GM12878 (cell line): ENCODE measurements around the gene INHBA. TPM values are rescaled to one million over a fixed set of nuclear protein-coding genes. Genes with fewer than 3 reads are reported as not detected.

Source experiments
- ATAC-seq: fragments of 200-7000 bp; cut with Tn5 transposase; 3 replicates; pipeline ENCODE4 v1.9.1; 2020; ENCODE audit warnings: mild to moderate bottlenecking, moderate library complexity
- BruUV-seq: library from RNA; stranded (reverse); fragments of 400-500 nt; replicated peaks from 2 replicates; lab custom pipeline; 2021; lab: Mats Ljungman, UMichigan
- CTCF ChIA-PET: fragments of 300-600 bp; sonication (Branson Sonifier 250); formaldehyde crosslinking; extraction: SDS; loops from one replicate; lab custom pipeline; 2021; ENCODE audit warnings: inconsistent platforms; lab: Yijun Ruan, JAX
- POLR2A ChIA-PET: fragments of 350-600 bp; formaldehyde crosslinking; extraction: SDS; loops from one replicate; lab custom pipeline; 2021; ENCODE audit warnings: inconsistent platforms; lab: Charles Lee
- RAD21 ChIA-PET: fragments of 300-600 bp; sonication (Branson Sonifier 250); formaldehyde crosslinking; loops from one replicate; lab custom pipeline; 2023; ENCODE audit warnings: antibody characterized with exemption; ENCODE audit not compliant: unreplicated experiment; lab: Charles Lee
- SMC1A ChIA-PET: fragments of 300-600 bp; sonication (Branson Sonifier 250); formaldehyde crosslinking; loops from one replicate; lab custom pipeline; 2023; ENCODE audit not compliant: unreplicated experiment, uncharacterized antibody; lab: Charles Lee
- DNase-seq: peaks from one replicate; pipeline ENCODE4 v3.0.0-alpha.2; 2011; ENCODE audit warnings: low read depth, low spot score
- FAIRE-seq: peaks from 3 replicates; lab custom pipeline; 2011; peaks lifted over from hg19 to GRCh38; lab: Jason Lieb, UNC
- H2AFZ ChIP-seq: 2 replicates; pipeline ENCODE4 v1.6.0; 2011; ENCODE audit warnings: low read depth, low read length, control low read depth; ENCODE audit not compliant: control insufficient read depth
- H3K27ac ChIP-seq: 2 replicates; pipeline ENCODE4 v1.5.1; 2011; ENCODE audit warnings: control low read depth; ENCODE audit not compliant: control insufficient read depth, insufficient read depth
- H3K27me3 ChIP-seq, 2 experiments: replicated peaks in 1 of 2; 2 replicates each; pipeline versions ENCODE4 v1.6.0 to v1.6.1; 2011; ENCODE audit warnings: low read length in 1 of 2; ENCODE audit not compliant: control insufficient read depth in 2 of 2, insufficient read depth in 2 of 2
- H3K36me3 ChIP-seq, 2 experiments: 2 replicates each; pipeline ENCODE4 v1.5.1; 2011; ENCODE audit warnings: low read length in 1 of 2; ENCODE audit not compliant: control insufficient read depth in 2 of 2, insufficient read depth in 2 of 2
- H3K4me1 ChIP-seq: 2 replicates; pipeline ENCODE4 v1.6.1; 2011; ENCODE audit warnings: mild to moderate bottlenecking, low read length, moderate library complexity, mixed read lengths; ENCODE audit not compliant: control insufficient read depth, insufficient read depth
- H3K4me2 ChIP-seq: 2 replicates; pipeline ENCODE4 v1.6.0; 2011; ENCODE audit warnings: control low read depth; ENCODE audit not compliant: control insufficient read depth, insufficient read depth
- H3K4me3 ChIP-seq: fragments of 200-600 bp; sonication (generic); 2 replicates; pipeline ENCODE4 v1.5.1; 2016
- H3K79me2 ChIP-seq: 2 replicates; pipeline ENCODE4 v1.6.0; 2011; ENCODE audit warnings: low read length; ENCODE audit not compliant: control insufficient read depth, insufficient read depth
- H3K9ac ChIP-seq: 2 replicates; pipeline ENCODE4 v1.8.0; 2011; ENCODE audit warnings: low read length, control low read depth, mixed read lengths; ENCODE audit not compliant: control insufficient read depth, insufficient read depth
- H3K9me3 ChIP-seq: replicated peaks from 3 replicates; pipeline ENCODE4 v1.5.1; 2011; ENCODE audit warnings: mild to moderate bottlenecking, low read length; ENCODE audit not compliant: control insufficient read depth, insufficient read depth
- H4K20me1 ChIP-seq: 2 replicates; pipeline ENCODE4 v1.6.0; 2011; ENCODE audit not compliant: control insufficient read depth, insufficient read depth
- ASH2L ChIP-seq: fragments of 300-600, 200-600 bp; sonication (generic); IDR thresholded peaks from 2 replicates; pipeline ENCODE4 v1.6.1; 2017; ENCODE audit warnings: low read depth, mild to moderate bottlenecking, borderline replicate concordance
- CHD2 ChIP-seq: IDR thresholded peaks from 2 replicates; pipeline ENCODE4 v1.6.1; 2011; ENCODE audit warnings: low read depth, low read length, improper control_type of control experiment, borderline replicate concordance
- CHD4 ChIP-seq: fragments of 200-600 bp; sonication (generic); IDR thresholded peaks from 2 replicates; pipeline ENCODE4 v1.6.1; 2016; ENCODE audit warnings: mild to moderate bottlenecking
- ELK1 ChIP-seq: IDR thresholded peaks from 2 replicates; pipeline ENCODE4 v1.6.1; 2012; ENCODE audit warnings: low read depth, low read length, improper control_type of control experiment
- KDM1A ChIP-seq: fragments of 200-600 bp; sonication (generic); IDR thresholded peaks from 2 replicates; pipeline ENCODE4 v1.6.1; 2016; ENCODE audit warnings: borderline replicate concordance
- MEF2B ChIP-seq: fragments of 450-650 bp; IDR thresholded peaks from 2 replicates; pipeline ENCODE4 v1.6.1; 2018; ENCODE audit warnings: mild to moderate bottlenecking, moderate library complexity; ENCODE audit not compliant: partially characterized antibody, poor library complexity, severe bottlenecking
- NFYA ChIP-seq: IDR thresholded peaks from 2 replicates; pipeline ENCODE4 v1.6.1; 2011; ENCODE audit warnings: low read depth, mild to moderate bottlenecking, low read length, improper control_type of control experiment, borderline replicate concordance
- NKRF ChIP-seq: fragments of 450-650 bp; conservative IDR thresholded peaks from 2 replicates; pipeline ENCODE4 v1.6.1; 2017; ENCODE audit warnings: mild to moderate bottlenecking, moderate library complexity
- TCF7 ChIP-seq: IDR thresholded peaks from 2 replicates; pipeline ENCODE4 v1.6.1; 2014; ENCODE audit warnings: antibody characterized with exemption, borderline replicate concordance
- WRNIP1 ChIP-seq: IDR thresholded peaks from 2 replicates; pipeline ENCODE4 v1.6.1; 2011; ENCODE audit warnings: low read depth, low read length, improper control_type of control experiment, borderline replicate concordance
- YBX1 ChIP-seq: fragments of 450-650 bp; IDR thresholded peaks from 2 replicates; pipeline ENCODE4 v1.6.1; 2016; ENCODE audit warnings: antibody characterized with exemption
- ZNF207 ChIP-seq: fragments of 450-650 bp; IDR thresholded peaks from 2 replicates; pipeline ENCODE4 v1.6.1; 2014; ENCODE audit warnings: antibody characterized with exemption, mild to moderate bottlenecking, borderline replicate concordance
- WGBS: methylation state at CpG from one replicate; pipeline ENCODE4 v1.1.6; 2016; ENCODE audit warnings: low lambda C conversion rate; ENCODE audit not compliant: insufficient replicate concordance, insufficient coverage; ENCODE audit errors: missing lambda C conversion rate; 5-methylcytosine and 5-hydroxymethylcytosine counted together
- in situ Hi-C: fragments of 300-500 bp; cut with MboI; formaldehyde crosslinking; loops from 9 replicates; pipeline ENCODE4 v1.14.3; 2018; ENCODE audit warnings: mixed read lengths
- intact Hi-C: fragments of 100-400 bp; cut with micrococcal nuclease; formaldehyde crosslinking; loops from one replicate; pipeline ENCODE4 v1.14.2; 2022; ENCODE audit not compliant: unreplicated experiment
- polyA plus RNA-seq, 11 experiments: library from polyadenylated mRNA; depleted of rRNA in 4 of 11; unstranded in 6 of 11; stranded (reverse) in 5 of 11; fragments of >200 nt; fragmentation: Nextera tagmentation in 4 of 11; fragmentation: Illumina TruSeq in 1 of 11; extraction: Ambion mirVana in 4 of 11; extraction: Trizol in 1 of 11; gene quantifications; 1 replicate in 1 of 11; 2 replicates in 10 of 11; pipeline versions ENCODE4 v1.2.1 to v1.2.3, GENCODE V29; 2011 to 2016; ENCODE audit warnings: inconsistent platforms in 2 of 11, missing spikeins in 2 of 11, low read depth in 1 of 11
- total RNA-seq, 4 experiments: library from RNA; depleted of rRNA in 3 of 4; stranded (reverse); fragments of >200 nt in 3 of 4; fragmentation: Illumina TruSeq in 1 of 4; extraction: Trizol in 1 of 4; gene quantifications; 2 replicates each; pipeline versions ENCODE4 v1.2.1 to v1.2.3, GENCODE V29; 2013 to 2021
- TF ChIP-seq, protein P1 (sequence below): fragments of 450-650 bp; IDR thresholded peaks from 2 replicates; pipeline ENCODE4 v1.6.1; 2017; ENCODE audit warnings: mild to moderate bottlenecking, moderate library complexity

The INHBA gene
- total and polyA plus RNA-seq, 10 of the 15 experiments (the other 5 are each of a cell fraction or from before 2014, with no cell fraction given) = 0.04 to 0.05 (median 0.05) TPM; not detected in 6

DNA sequence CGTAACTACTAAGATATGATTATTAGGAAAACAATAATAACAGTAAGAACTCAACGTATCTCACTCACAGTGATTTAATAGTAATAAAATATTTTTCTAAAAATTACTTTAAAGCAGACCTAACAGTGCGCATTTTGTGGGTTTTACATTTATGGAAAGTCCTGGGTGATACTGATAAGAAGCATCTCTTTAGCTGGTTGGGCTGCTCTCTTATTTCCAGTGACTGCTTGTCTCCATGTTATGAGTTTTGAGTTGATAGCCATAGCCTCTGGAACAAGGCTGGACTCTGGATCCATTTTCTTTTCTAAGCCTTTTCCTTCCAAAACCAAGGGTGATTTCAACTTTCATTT, 29.5 kb upstream of the INHBA start:
- 36% methylated on average over 3 of the region's 3 CpGs for WGBS
- Histone ChIP-seq H3K27me3 (no peaks in the 10 kb centered on the region), H3K4me2 (no peak overlapping the region), H3K36me3 (no peaks in the 10 kb centered on the region), H2AFZ (no peak overlapping the region), H4K20me1 (no peaks in the 10 kb centered on the region), H3K4me1 (peaks cover 7% of the 10 kb centered on the region), H3K9ac (no peak overlapping the region), H3K79me2 (no peaks in the 10 kb centered on the region), H3K4me3 (no peak overlapping the region), H3K27ac (no peak overlapping the region), H3K9me3 (no peaks in the 10 kb centered on the region; the same call in 1 of the 3 replicates)
- ChIA-PET SMC1A (interaction anchor here (0.7 to 1.0 kb wide), 3 partner anchors 27 to 1519 kb away, joined by 3 to 6 read pairs (median 4); no protein-coding TSS in a partner anchor), POLR2A (no interaction called here), RAD21 (interaction anchor here (0.6 to 1.0 kb wide), 2 partner anchors 30 to 38 kb away, joined by 3 read pairs; partner anchors contain the start of gene INHBA), CTCF (interaction anchor here (1.2 to 1.8 kb wide), 2 partner anchors 26 to 30 kb away, joined by 3 to 6 read pairs; partner anchors contain the start of gene INHBA)
- DNase-seq (no peak), FAIRE-seq (no peak), ATAC-seq (no peak)
- in situ Hi-C loops = loop anchor here (5.0 kb wide), 1 partner anchor 150 kb away; no protein-coding TSS in a partner anchor
- no TSS peak for BruUV-seq
- intact Hi-C loops = loop anchor here (5.0 kb wide), 1 partner anchor 150 kb away; no protein-coding TSS in a partner anchor
- TF ChIP-seq WRNIP1 (no peak), NKRF (no peak), YBX1 (no peak), ELK1 (no peak), NFYA (no peak), MEF2B (no peak), ZNF207 (no peak), KDM1A (no peak), TCF7 (no peak), CHD2 (no peak), ASH2L (no peak), CHD4 (no peak)
- TF ChIP-seq, protein P1, sequence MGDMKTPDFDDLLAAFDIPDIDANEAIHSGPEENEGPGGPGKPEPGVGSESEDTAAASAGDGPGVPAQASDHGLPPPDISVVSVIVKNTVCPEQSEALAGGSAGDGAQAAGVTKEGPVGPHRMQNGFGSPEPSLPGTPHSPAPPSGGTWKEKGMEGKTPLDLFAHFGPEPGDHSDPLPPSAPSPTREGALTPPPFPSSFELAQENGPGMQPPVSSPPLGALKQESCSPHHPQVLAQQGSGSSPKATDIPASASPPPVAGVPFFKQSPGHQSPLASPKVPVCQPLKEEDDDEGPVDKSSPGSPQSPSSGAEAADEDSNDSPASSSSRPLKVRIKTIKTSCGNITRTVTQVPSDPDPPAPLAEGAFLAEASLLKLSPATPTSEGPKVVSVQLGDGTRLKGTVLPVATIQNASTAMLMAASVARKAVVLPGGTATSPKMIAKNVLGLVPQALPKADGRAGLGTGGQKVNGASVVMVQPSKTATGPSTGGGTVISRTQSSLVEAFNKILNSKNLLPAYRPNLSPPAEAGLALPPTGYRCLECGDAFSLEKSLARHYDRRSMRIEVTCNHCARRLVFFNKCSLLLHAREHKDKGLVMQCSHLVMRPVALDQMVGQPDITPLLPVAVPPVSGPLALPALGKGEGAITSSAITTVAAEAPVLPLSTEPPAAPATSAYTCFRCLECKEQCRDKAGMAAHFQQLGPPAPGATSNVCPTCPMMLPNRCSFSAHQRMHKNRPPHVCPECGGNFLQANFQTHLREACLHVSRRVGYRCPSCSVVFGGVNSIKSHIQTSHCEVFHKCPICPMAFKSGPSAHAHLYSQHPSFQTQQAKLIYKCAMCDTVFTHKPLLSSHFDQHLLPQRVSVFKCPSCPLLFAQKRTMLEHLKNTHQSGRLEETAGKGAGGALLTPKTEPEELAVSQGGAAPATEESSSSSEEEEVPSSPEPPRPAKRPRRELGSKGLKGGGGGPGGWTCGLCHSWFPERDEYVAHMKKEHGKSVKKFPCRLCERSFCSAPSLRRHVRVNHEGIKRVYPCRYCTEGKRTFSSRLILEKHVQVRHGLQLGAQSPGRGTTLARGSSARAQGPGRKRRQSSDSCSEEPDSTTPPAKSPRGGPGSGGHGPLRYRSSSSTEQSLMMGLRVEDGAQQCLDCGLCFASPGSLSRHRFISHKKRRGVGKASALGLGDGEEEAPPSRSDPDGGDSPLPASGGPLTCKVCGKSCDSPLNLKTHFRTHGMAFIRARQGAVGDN = no peak
